ENCODE measurements around the gene CHRNA4.
"Not testable (repeated sequence)": the region's sequence is repeated elsewhere in the genome, so short reads cannot be mapped to it uniquely, and the experiment has no call there.

The CHRNA4 gene

DNA sequence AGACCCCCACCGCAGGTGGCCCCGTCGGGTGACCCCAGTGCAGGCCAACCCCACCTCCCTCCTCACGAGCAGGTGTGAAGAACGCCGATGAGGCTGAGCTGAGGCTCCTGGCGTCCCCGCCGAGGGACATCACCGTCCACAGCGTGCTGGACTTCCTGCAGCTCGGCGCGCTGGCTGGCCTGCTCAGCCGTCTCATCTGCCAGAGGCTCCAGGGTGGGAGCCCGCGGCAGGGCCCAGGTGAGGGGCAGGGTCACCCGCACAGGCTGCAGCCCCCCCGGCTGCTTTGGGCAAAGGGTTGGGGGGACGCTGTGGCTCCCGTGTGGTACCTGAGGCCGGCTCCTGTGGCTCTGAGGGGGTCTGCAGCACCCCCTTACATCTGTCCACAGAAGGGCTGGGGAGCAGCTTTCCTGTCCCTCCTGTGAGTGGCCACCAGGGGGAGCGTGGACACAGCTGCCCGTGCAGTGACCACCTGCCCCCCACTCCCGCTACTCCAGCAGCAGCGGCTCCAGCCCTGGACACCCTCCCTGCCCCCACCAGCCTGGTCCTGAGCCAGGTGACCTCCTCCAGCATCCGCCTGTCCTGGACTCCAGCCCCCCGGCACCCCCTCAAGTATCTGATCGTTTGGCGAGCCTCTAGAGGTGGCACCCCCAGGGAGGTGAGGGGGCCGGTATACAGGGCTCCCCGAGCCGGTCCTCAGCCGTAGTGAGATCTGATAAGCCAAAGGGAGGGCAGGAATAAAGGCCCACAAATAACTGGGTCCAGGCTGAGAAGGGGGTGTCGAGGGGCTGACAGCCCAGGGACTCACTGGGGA lies 51.7 kb downstream of the CHRNA4 start:
- DNase-seq (ENCODE audit: low read depth in 2 of 2), result peak in 1 of 2 donors; percentile 15

DNA sequence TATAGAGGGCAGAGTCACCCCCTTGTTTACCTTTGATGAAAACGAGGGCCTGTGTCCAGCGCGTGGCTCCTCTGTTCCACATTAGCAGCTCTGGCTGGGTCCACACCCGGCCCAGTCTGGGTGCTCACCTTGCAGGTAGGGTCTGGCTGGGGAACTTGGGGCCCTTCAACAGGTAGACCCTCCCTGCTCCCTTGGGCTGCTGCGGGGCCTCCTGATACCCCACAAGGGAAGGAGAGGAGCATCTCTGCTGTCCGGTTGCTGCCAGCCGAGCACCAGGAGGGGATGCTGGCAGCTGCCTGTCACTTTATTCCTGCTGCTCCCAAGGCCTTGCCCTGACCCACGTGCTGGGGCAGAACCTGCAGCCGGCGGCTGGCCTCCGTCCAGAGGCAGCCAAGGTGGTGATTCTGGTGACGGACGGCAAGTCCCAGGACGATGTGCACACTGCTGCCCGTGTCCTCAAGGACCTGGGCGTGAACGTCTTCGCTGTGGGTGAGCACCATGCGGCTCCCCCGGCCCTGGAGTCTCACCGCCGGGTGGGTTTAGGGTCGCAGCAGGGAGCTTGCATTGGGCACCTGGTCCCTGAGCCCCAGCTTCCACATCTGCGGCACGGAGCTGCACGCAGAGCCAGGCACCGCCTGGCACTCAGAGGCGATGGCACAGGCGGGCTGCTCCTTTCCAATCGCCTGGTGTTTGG lies 52.8 kb downstream of the CHRNA4 start:
- no peak for DNase-seq (ENCODE audit: low read depth in 2 of 2)

DNA sequence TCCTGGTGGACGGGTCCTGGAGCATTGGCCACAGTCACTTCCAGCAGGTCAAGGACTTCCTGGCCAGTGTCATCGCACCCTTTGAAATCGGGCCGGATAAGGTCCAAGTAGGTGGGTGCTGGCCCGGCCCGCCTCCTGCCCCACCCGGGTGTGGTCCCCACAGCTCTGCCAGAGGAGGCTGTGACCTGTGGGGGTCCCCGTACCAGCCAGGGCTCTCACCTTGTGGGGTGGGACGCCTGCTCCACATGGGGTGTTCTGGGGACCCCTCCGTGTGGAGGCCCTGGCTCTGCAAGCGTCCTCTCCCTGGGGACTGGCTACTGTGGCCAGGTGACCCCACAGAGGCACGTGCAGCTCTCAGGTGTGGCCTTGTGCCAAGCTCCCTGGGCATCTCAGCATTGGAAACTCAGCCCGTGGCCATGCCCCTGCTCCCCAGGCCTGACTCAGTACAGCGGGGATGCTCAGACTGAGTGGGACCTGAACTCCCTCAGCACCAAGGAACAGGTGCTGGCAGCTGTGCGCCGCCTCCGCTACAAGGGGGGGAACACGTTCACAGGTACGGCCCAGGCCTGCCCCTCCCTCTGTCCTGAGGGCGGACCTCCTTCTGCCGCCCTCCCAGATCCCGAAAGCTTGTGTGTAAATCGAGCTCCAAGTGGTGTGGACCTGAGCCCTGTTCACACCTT lies 53.5 kb downstream of the CHRNA4 start:
- no peak for DNase-seq (ENCODE audit: low read depth in 2 of 2)

- no peak for DNase-seq (ENCODE audit: low read depth in 2 of 2)
Measured at GRCh38 chr20:63306673-63307537, 54.2 kb downstream of the CHRNA4 start.

DNA sequence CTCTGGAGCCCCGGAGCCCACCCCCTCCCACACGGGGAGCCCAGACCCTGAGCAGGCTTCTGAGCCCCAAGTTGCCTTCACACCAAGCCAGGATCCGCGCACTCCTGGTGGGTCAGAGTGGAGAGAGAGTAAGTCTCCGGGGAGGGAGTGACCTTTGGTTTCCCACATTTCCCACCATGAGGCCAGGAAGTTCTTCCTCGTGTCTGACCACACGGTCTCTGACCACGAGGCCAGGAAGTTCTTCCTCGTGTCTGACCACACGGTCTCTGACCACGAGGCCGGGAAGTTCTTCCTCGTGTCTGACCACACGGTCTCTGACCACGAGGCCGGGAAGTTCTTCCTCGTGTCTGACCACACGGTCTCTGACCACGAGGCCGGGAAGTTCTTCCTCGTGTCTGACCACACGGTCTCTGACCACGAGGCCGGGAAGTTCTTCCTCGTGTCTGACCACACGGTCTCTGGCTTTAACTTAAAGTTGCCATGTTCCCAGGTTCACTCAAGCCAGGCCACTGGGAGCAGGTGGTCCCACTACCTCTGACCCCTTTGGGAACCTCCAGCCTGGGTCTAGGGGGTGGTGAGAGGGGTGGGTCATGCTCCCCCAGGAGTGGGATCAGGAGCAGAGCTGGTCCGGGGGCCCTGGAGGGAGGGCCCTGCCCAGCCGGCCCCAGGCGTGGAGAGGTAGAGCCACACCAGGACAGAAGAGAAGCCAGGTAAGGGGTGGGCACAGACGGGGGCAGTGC lies 55.0 kb downstream of the CHRNA4 start:
- DNase-seq (ENCODE audit: low read depth in 2 of 2), result not testable (repeated sequence)

DNA sequence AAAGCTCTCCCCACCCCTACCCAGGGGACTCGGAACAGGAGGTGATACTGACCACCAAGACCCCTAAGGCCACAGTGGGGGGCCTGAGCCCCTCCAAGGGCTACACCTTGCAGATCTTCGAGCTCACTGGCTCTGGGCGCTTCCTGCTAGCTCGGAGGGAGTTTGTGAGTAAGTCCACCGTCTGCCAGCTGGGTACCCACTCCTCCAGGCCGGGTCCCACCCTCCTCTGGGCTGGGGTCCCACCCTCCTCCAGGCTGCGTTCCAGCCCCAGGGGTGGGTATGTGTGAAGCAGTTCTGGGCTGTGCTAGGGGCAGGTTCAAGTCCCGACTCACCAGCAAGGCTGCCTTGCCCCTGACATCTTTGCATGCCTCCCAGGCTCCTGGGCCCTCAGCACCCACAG lies 55.8 kb downstream of the CHRNA4 start:
- DNase-seq (ENCODE audit: low read depth in 2 of 2), result no peak

- DNase-seq (ENCODE audit: low read depth in 2 of 2), result no peak
Measured at GRCh38 chr20:63303095-63303666, 58.0 kb downstream of the CHRNA4 start.

DNA sequence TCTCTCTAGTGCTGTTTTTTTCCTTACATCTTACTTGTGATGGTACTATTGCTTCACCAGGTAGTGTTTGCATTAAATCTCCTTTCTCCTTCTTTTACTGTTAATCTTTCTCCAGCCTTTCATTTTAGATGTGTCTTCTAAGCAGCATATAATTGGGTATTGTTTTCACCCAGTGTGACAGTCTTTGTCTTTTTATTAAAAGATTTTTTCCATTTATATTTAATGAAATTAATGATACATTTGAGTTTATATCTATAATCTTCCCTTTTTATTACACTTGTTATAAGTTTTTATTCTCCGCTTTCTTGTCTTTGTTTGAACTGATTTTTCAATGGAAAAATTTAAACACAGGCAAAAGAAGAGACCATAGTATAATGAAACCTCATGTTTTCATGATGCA lies 59.5 kb downstream of the CHRNA4 start:
- no peak for DNase-seq (ENCODE audit: low read depth in 2 of 2)

DNA sequence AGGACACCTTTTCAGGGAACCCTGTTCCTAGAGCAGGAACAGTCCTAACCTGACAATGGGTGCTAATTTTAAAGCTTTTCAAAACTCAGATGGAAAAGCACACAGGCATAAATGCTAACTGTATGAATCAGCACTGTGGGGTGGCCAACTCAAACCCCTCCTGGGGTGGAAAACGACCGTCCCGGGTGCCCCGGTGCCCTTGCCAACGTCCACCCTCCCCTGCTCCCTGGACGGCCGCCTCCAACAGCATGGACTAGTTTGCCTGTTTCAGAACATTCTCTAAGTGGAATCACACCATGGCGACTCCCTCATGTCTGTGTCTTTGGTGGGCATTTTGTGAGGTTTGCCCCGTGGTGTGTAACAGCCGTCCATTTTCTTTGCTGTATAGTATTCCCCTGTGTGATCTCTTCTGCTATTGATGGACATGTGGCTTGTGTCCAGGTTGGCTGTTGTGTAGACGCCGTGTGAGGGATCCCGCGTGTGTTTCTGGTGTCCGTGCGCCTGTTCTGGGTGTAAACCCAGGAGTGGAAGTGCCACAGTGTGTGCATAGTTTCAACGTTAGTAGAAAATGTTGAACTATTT lies 62.3 kb downstream of the CHRNA4 start:
- DNase-seq (ENCODE audit: low read depth in 2 of 2), result no peak

- no peak for DNase-seq (ENCODE audit: low read depth in 2 of 2)
Measured at GRCh38 chr20:63297796-63298572, 63.2 kb downstream of the CHRNA4 start.

GRCh38 chr20:63297371-63297781 lies 63.8 kb downstream of the CHRNA4 start:
- no peak for DNase-seq (ENCODE audit: low read depth in 2 of 2)

GRCh38 chr20:63296531-63297299 lies 64.4 kb downstream of the CHRNA4 start:
- no peak for DNase-seq (ENCODE audit: low read depth in 2 of 2)

- no peak for DNase-seq (ENCODE audit: low read depth in 2 of 2)
Measured at GRCh38 chr20:63295846-63296245, 65.3 kb downstream of the CHRNA4 start.

GRCh38 chr20:63295422-63295821 lies 65.7 kb downstream of the CHRNA4 start:
- no peak for DNase-seq (ENCODE audit: low read depth in 2 of 2)

GRCh38 chr20:63295018-63295417 lies 66.1 kb downstream of the CHRNA4 start:
- DNase-seq (ENCODE audit: low read depth in 2 of 2), result no peak

GRCh38 chr20:63294536-63294900 lies 66.6 kb downstream of the CHRNA4 start:
- no peak for DNase-seq (ENCODE audit: low read depth in 2 of 2)

GRCh38 chr20:63293871-63294535 lies 67.1 kb downstream of the CHRNA4 start:
- DNase-seq (ENCODE audit: low read depth in 2 of 2), result no peak

DNA sequence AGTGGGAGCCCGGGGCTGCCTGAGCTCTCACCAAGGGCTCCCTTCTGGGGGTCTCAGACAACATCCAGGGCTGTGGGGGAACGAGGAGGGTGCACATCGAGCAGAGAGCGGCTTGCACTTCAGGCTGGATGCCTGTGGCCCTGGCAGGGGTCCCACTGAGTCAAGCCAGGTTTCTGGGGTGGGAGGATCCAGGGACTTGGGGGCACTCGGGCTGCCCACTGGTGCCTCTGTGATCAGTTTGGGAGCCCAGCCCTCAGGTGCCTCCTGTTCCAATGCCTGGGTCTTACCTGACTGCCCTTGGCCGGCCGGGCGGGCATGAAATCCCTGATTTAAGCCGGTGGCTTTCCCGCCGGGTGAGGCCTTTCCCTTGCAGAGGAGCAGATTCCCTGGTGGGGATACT lies 67.7 kb downstream of the CHRNA4 start:
- no peak for DNase-seq (ENCODE audit: low read depth in 2 of 2)

Measured in stimulated activated CD8-positive, alpha-beta memory T cell treated with anti-CD3 and anti-CD28 coated beads, Interleukin-15, amount 100 ng/mL, for 48 hours (primary cell).